Caco-2 (cell line): ENCODE measurements around the gene GOLT1A. TPM values are rescaled to one million over a fixed set of nuclear protein-coding genes. Genes with fewer than 3 reads are reported as not detected.
A peak's percentile ranks its signal among the peaks of the same experiment; 100 is the strongest.

ENCODE experiments used
- BruUV-seq: library from RNA; stranded (reverse); fragments of 400-500 nt; replicated peaks from 2 replicates; lab custom pipeline; 2021; lab: Mats Ljungman, UMichigan
- CTCF ChIA-PET: fragments of 300-600 bp; sonication (Branson Sonifier 250); formaldehyde crosslinking; loops from one replicate; lab custom pipeline; 2022; ENCODE audit warnings: antibody characterized with exemption; lab: Charles Lee
- POLR2A ChIA-PET: fragments of 300-600 bp; sonication (Branson Sonifier 250); formaldehyde crosslinking; loops from one replicate; lab custom pipeline; 2022; ENCODE audit warnings: antibody characterized with exemption; lab: Charles Lee
- DNase-seq, 2 experiments: peaks; one replicate each; pipeline versions ENCODE4 v3.0.0 to v3.0.0-alpha.2; 2020 to 2022
- H3K27me3 ChIP-seq: replicated peaks from 2 replicates; pipeline ENCODE4 v1.6.0; 2011; ENCODE audit warnings: low read length; ENCODE audit not compliant: control insufficient read depth, insufficient read depth
- H3K36me3 ChIP-seq: 2 replicates; pipeline ENCODE4 v1.5.1; 2011; ENCODE audit warnings: low read length; ENCODE audit not compliant: control insufficient read depth, insufficient read depth
- H3K4me1 ChIP-seq: fragments of 250-450 bp; sonication (Bioruptor Pico); 2 replicates; pipeline ENCODE4 v1.5.1; 2020; ENCODE audit warnings: mild to moderate bottlenecking
- H3K4me3 ChIP-seq: 2 replicates; pipeline ENCODE4 v1.5.1; 2011; ENCODE audit warnings: low read depth, mild to moderate bottlenecking, control low read depth, low read length
- H3K9me3 ChIP-seq: fragments of 250-450 bp; sonication (Bioruptor Pico); 2 replicates; pipeline ENCODE4 v1.5.1; 2020; ENCODE audit warnings: mild to moderate bottlenecking, moderate library complexity
- H3K27ac Mint-ChIP-seq: one replicate; pipeline ENCODE4 v1.8.0; 2022; ENCODE audit warnings: mixed read lengths; ENCODE audit not compliant: unreplicated experiment
- H3K27me3 Mint-ChIP-seq: one replicate; pipeline ENCODE4 v1.8.0; 2022; ENCODE audit warnings: mixed read lengths; ENCODE audit not compliant: insufficient read depth, unreplicated experiment
- H3K36me3 Mint-ChIP-seq: one replicate; pipeline ENCODE4 v1.8.0; 2022; ENCODE audit warnings: mild to moderate bottlenecking, mixed read lengths; ENCODE audit not compliant: insufficient read depth, unreplicated experiment
- H3K4me1 Mint-ChIP-seq: one replicate; pipeline ENCODE4 v1.8.0; 2022; ENCODE audit warnings: low read depth, mixed read lengths; ENCODE audit not compliant: unreplicated experiment
- H3K4me3 Mint-ChIP-seq: one replicate; pipeline ENCODE4 v1.8.0; 2022; ENCODE audit warnings: mild to moderate bottlenecking, moderate library complexity, mixed read lengths; ENCODE audit not compliant: unreplicated experiment
- H3K9me3 Mint-ChIP-seq: one replicate; pipeline ENCODE4 v1.8.0; 2022; ENCODE audit warnings: mixed read lengths; ENCODE audit not compliant: unreplicated experiment
- CTCF ChIP-seq, 2 experiments: fragments of 200-600 bp in 1 of 2; IDR thresholded peaks; 1 replicate in 1 of 2; 2 replicates in 1 of 2; pipeline versions ENCODE4 v1.5.1 to v1.8.0; 2011 to 2022; ENCODE audit warnings: antibody characterized with exemption in 1 of 2, control low read depth in 1 of 2, inconsistent platforms in 1 of 2, low read depth in 1 of 2, low read length in 1 of 2, mild to moderate bottlenecking in 1 of 2, moderate library complexity in 1 of 2; ENCODE audit not compliant: insufficient read depth in 1 of 2, severe bottlenecking in 1 of 2, unreplicated experiment in 1 of 2
- intact Hi-C: fragments of 100-400 bp; cut with micrococcal nuclease; formaldehyde crosslinking; loops from one replicate; pipeline ENCODE4 v1.10.0; 2022; ENCODE audit not compliant: unreplicated experiment
- total RNA-seq: library from RNA; stranded (reverse); gene quantifications from 2 replicates; pipeline ENCODE4 v1.2.3, GENCODE V29; 2022

The GOLT1A gene
- total RNA-seq, 1 experiment from 2014 or later: 25.9 TPM

GRCh38 chr1:204256531-204256930 lies 42.7 kb upstream of the GOLT1A start:
- H3K4me1 Mint-ChIP-seq: no peaks in the 10 kb centered on the region
- H3K27me3 ChIP-seq: no peaks in the 10 kb centered on the region
- no peak for DNase-seq
- ChIA-PET CTCF (interaction anchor here (1.4 to 2.4 kb wide), 2 partner anchors 43 to 94 kb away, joined by 7 to 8 read pairs; partner anchors contain the start of gene GOLT1A), POLR2A (no interaction called here)
- no peak overlapping the region for H3K4me3 ChIP-seq
- no peak overlapping the region for H3K27ac Mint-ChIP-seq
- H3K27me3 Mint-ChIP-seq: no peaks in the 10 kb centered on the region
- H3K4me3 Mint-ChIP-seq: no peak overlapping the region
- BruUV-seq: no TSS peak
- intact Hi-C loops: no loop called here
- peaks cover 14% of the 10 kb centered on the region for H3K36me3 Mint-ChIP-seq
- H3K9me3 ChIP-seq: no peaks in the 10 kb centered on the region
- peaks cover 8% of the 10 kb centered on the region; the same call in 1 of the 2 replicates for H3K4me1 ChIP-seq
- no peak for TF ChIP-seq CTCF (IDR thresholded peaks at IDR 0.05; ENCODE audit: insufficient read depth in 1 of 2, low read depth in 1 of 2, low read length in 1 of 2, severe bottlenecking in 1 of 2, unreplicated experiment in 1 of 2)
- H3K9me3 Mint-ChIP-seq: no peaks in the 10 kb centered on the region
- no peaks in the 10 kb centered on the region; the same call in none of the 2 replicates for H3K36me3 ChIP-seq

GRCh38 chr1:204255966-204256365 lies 42.2 kb upstream of the GOLT1A start:
- no peak overlapping the region for H3K4me3 Mint-ChIP-seq
- Histone ChIP-seq H3K4me3 (no peak overlapping the region), H3K27me3 (no peaks in the 10 kb centered on the region), H3K36me3 (no peaks in the 10 kb centered on the region; the same call in none of the 2 replicates), H3K9me3 (no peaks in the 10 kb centered on the region), H3K4me1 (peaks cover 8% of the 10 kb centered on the region; the same call in 1 of the 2 replicates)
- no peak overlapping the region for H3K27ac Mint-ChIP-seq
- no peaks in the 10 kb centered on the region for H3K27me3 Mint-ChIP-seq
- no peaks in the 10 kb centered on the region for H3K9me3 Mint-ChIP-seq
- BruUV-seq: no TSS peak
- peaks cover 14% of the 10 kb centered on the region for H3K36me3 Mint-ChIP-seq
- no peak for TF ChIP-seq CTCF (IDR thresholded peaks at IDR 0.05; ENCODE audit: insufficient read depth in 1 of 2, low read depth in 1 of 2, low read length in 1 of 2, severe bottlenecking in 1 of 2, unreplicated experiment in 1 of 2)
- H3K4me1 Mint-ChIP-seq: no peaks in the 10 kb centered on the region
- no peak for DNase-seq
- ChIA-PET POLR2A (no interaction called here), CTCF (interaction anchor here (1.4 to 2.4 kb wide), 3 partner anchors 42 to 93 kb away, joined by 7 to 27 read pairs (median 8); partner anchors contain the start of gene GOLT1A)
- intact Hi-C loops: loop anchor here (1.0 to 2.0 kb wide), 2 partner anchors 37 to 93 kb away; no protein-coding TSS in a partner anchor

- Histone ChIP-seq H3K4me1 (peaks cover 8% of the 10 kb centered on the region; the same call in 1 of the 2 replicates), H3K36me3 (no peaks in the 10 kb centered on the region; the same call in none of the 2 replicates), H3K4me3 (no peak overlapping the region), H3K9me3 (no peaks in the 10 kb centered on the region), H3K27me3 (no peaks in the 10 kb centered on the region)
- CTCF ChIA-PET: interaction anchor here (0.7 to 2.7 kb wide), 5 partner anchors 41 to 143 kb away, joined by 3 to 27 read pairs (median 7); partner anchors contain the start of gene GOLT1A
- POLR2A ChIA-PET: no interaction called here
- Mint-ChIP-seq H3K9me3 (no peaks in the 10 kb centered on the region), H3K4me3 (no peak overlapping the region), H3K27ac (peak overlapping the region; percentile 13), H3K36me3 (peaks cover 14% of the 10 kb centered on the region), H3K27me3 (no peaks in the 10 kb centered on the region), H3K4me1 (no peaks in the 10 kb centered on the region)
- intact Hi-C loops: loop anchor here (1.0 to 2.0 kb wide), 2 partner anchors 38 to 92 kb away; no protein-coding TSS in a partner anchor
- no TSS peak for BruUV-seq
- DNase-seq: no peak
- no peak for TF ChIP-seq CTCF (IDR thresholded peaks at IDR 0.05; ENCODE audit: insufficient read depth in 1 of 2, low read depth in 1 of 2, low read length in 1 of 2, severe bottlenecking in 1 of 2, unreplicated experiment in 1 of 2)
These were observed 41.4 kb upstream of the GOLT1A start for GRCh38 chr1:204255225-204255624.
